SU-DHL-6 (cell line): ENCODE data around the gene VWA2.

Source experiments
- CTCF ChIP-seq: fragments of 200-600 bp; sonication (generic); IDR thresholded peaks from one replicate; pipeline ENCODE4 v1.5.1; 2017; ENCODE audit warnings: antibody characterized with exemption, mild to moderate bottlenecking, low read length, moderate library complexity; ENCODE audit not compliant: insufficient read depth, poor library complexity, severe bottlenecking
- EZH2phosphoT487 ChIP-seq: fragments of 200-600 bp; sonication (generic), shearing (Covaris generic); conservative IDR thresholded peaks from 2 replicates; pipeline ENCODE4 v1.6.1; 2018; ENCODE audit warnings: mild to moderate bottlenecking, antibody characterized with exemption, low read length, moderate library complexity, mixed read lengths

- no peak for TF ChIP-seq CTCF
- no peak for TF ChIP-seq EZH2phosphoT487
Observed at GRCh38 chr10:114313866-114314265, 74.8 kb downstream of the VWA2 start.
